H1 (cell line): ENCODE results near the gene OR10A4. TPM values are rescaled to one million over a fixed set of nuclear protein-coding genes. Genes with fewer than 3 reads are reported as not detected.

Experiments used
- CTBP2 ChIP-seq: IDR thresholded peaks from 2 replicates; pipeline ENCODE4 v1.7.0; 2011; ENCODE audit warnings: borderline replicate concordance, mild to moderate bottlenecking, moderate library complexity, mixed read lengths, low read length; ENCODE audit not compliant: insufficient read depth, insufficient read length
- KDM5A ChIP-seq: fragments of 200-600 bp; IDR thresholded peaks from 2 replicates; pipeline ENCODE4 v1.7.1; 2012; ENCODE audit warnings: mild to moderate bottlenecking, low read length, inconsistent platforms, mixed read lengths
- SIRT6 ChIP-seq: IDR thresholded peaks from one replicate; pipeline ENCODE4 v1.7.1; 2012; ENCODE audit warnings: low read length, inconsistent platforms
- TAF7 ChIP-seq: optimal IDR thresholded peaks from 2 replicates; pipeline ENCODE3; 2011; ENCODE audit warnings: low read depth, mild to moderate bottlenecking, inconsistent platforms, low read length, moderate library complexity, borderline replicate concordance
- polyA plus RNA-seq, 7 experiments: library from polyadenylated mRNA; depleted of rRNA in 3 of 7; stranded (reverse) in 5 of 7; unstranded in 2 of 7; fragments of >200 nt in 5 of 7; fragments of 200-250 nt in 2 of 7; gene quantifications; 1 replicate in 5 of 7; 2 replicates in 1 of 7; 4 replicates in 1 of 7; pipeline versions ENCODE4 v1.2.1 to v1.2.3, GENCODE V29; 2011 to 2013; ENCODE audit warnings: missing spikeins in 2 of 7, mixed read lengths in 2 of 7
- total RNA-seq: library from RNA; stranded (reverse); fragmentation: NEBNext Ultra II Directional; extraction: Animal tissue kit (Norgen Biotek cat#: 25700); gene quantifications from 2 replicates; pipeline ENCODE4 v1.2.1, GENCODE V29; 2021

OR10A4 gene
- total and polyA plus RNA-seq, 2 of the 8 experiments (the other 6 are each of a cell fraction or from before 2014, with no cell fraction given) = not detected

DNA sequence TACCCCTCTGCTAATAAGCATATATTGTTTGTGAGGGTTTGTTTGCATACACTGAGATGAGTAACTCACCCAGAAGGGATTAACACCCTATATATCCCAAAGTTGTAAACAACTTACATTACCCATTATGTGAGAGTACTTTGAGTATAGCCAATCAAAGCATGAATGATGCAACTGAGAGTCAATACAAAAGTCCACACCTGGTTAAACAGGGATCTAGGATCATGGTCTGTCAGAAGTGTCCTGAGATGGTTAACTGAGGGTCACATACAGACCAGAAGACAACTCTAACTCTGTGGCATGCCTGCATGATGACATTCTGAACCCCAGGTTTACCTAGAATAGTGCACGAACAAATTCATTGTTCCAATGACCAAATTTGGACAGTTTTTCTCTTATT is 48.3 kb upstream of the OR10A4 start (continued):
- TF ChIP-seq SIRT6 (no peak), KDM5A (no peak), CTBP2 (no peak), TAF7 (no peak)
